Measurements from ENCODE around the gene SRPRA. TPM values are rescaled to one million over a fixed set of nuclear protein-coding genes. Genes with fewer than 3 reads are reported as not detected.
"Not testable (repeated sequence)": the region's sequence is repeated elsewhere in the genome, so short reads cannot be mapped to it uniquely, and the experiment has no call there.

SRPRA gene
- total RNA-seq = 113 TPM

- DNase-seq (ENCODE audit: low read depth in 2 of 3, low spot score in 2 of 3) = peak; percentile 95 to 99 (median 99)
Observed at GRCh38 chr11:126268708-126269579, at the start of gene SRPRA, which contains the start of gene FOXRED1. TSS of gene SRPRA (minus strand) at chr11:126268895. CDS start at chr11:126268804, 91 bp downstream. TSS of gene FOXRED1 (plus strand) at chr11:126269154. CDS start at chr11:126269207, 53 bp downstream.

GRCh38 chr11:126317756-126318573, 49.3 kb upstream of the SRPRA start:
- peak in 2 of 3 donors; percentile 47 to 70 for DNase-seq (ENCODE audit: low read depth in 2 of 3, low spot score in 2 of 3)

GRCh38 chr11:126317432-126317755, 48.7 kb upstream of the SRPRA start:
- DNase-seq (ENCODE audit: low read depth in 2 of 3, low spot score in 2 of 3) = no peak

- no peak for DNase-seq (ENCODE audit: low read depth in 2 of 3, low spot score in 2 of 3)
Observed at GRCh38 chr11:126313826-126314225, 45.1 kb upstream of the SRPRA start.

GRCh38 chr11:126312961-126313360, 44.3 kb upstream of the SRPRA start:
- no peak for DNase-seq (ENCODE audit: low read depth in 2 of 3, low spot score in 2 of 3)

GRCh38 chr11:126311401-126312291, 43.0 kb upstream of the SRPRA start:
- peak in 2 of 3 donors; percentile 25 to 61 for DNase-seq (ENCODE audit: low read depth in 2 of 3, low spot score in 2 of 3)

- DNase-seq (ENCODE audit: low read depth in 2 of 3, low spot score in 2 of 3) = no peak
Observed at GRCh38 chr11:126310992-126311310, 42.3 kb upstream of the SRPRA start.

- peak in 2 of 3 donors; percentile 70 to 78 for DNase-seq (ENCODE audit: low read depth in 2 of 3, low spot score in 2 of 3)
Observed at GRCh38 chr11:126310200-126310991, 41.7 kb upstream of the SRPRA start.

- not testable (repeated sequence) for DNase-seq (ENCODE audit: low read depth in 2 of 3, low spot score in 2 of 3)
Observed at GRCh38 chr11:126308771-126309170, 40.1 kb upstream of the SRPRA start.

GRCh38 chr11:126308271-126308671, 39.6 kb upstream of the SRPRA start:
- DNase-seq (ENCODE audit: low read depth in 2 of 3, low spot score in 2 of 3) = no peak

GRCh38 chr11:126307706-126308105, 39.0 kb upstream of the SRPRA start:
- peak in 2 of 3 donors; percentile 70 to 86 for DNase-seq (ENCODE audit: low read depth in 2 of 3, low spot score in 2 of 3)

- DNase-seq (ENCODE audit: low read depth in 2 of 3, low spot score in 2 of 3) = no peak
Observed at GRCh38 chr11:126305699-126306098, 37.0 kb upstream of the SRPRA start.

- DNase-seq (ENCODE audit: low read depth in 2 of 3, low spot score in 2 of 3) = no peak
Observed at GRCh38 chr11:126304457-126305075, 35.9 kb upstream of the SRPRA start.

- DNase-seq (ENCODE audit: low read depth in 2 of 3, low spot score in 2 of 3) = peak; percentile 69 to 85 (median 83)
Observed at GRCh38 chr11:126303623-126304456, 35.1 kb upstream of the SRPRA start, which contains the start of gene DCPS. TSS of gene DCPS (plus strand) at chr11:126304060. CDS start at chr11:126304081, 21 bp downstream.

GRCh38 chr11:126297004-126297403, 28.3 kb upstream of the SRPRA start:
- no peak for DNase-seq (ENCODE audit: low read depth in 2 of 3, low spot score in 2 of 3)

GRCh38 chr11:126293726-126294125, 25.0 kb upstream of the SRPRA start:
- DNase-seq (ENCODE audit: low read depth in 2 of 3, low spot score in 2 of 3) = no peak

- DNase-seq (ENCODE audit: low read depth in 2 of 3, low spot score in 2 of 3) = no peak
Observed at GRCh38 chr11:126290887-126291286, 22.2 kb upstream of the SRPRA start.

GRCh38 chr11:126288237-126288636, 19.5 kb upstream of the SRPRA start:
- DNase-seq (ENCODE audit: low read depth in 2 of 3, low spot score in 2 of 3) = no peak
